NCI-H1930 (cell line): ENCODE measurements around the gene AADACL2.

Experiments used
- DNase-seq, 2 experiments: peaks; one replicate each; lab custom pipeline; 2025; lab: John Stamatoyannopoulos, UW

The AADACL2 gene

DNA sequence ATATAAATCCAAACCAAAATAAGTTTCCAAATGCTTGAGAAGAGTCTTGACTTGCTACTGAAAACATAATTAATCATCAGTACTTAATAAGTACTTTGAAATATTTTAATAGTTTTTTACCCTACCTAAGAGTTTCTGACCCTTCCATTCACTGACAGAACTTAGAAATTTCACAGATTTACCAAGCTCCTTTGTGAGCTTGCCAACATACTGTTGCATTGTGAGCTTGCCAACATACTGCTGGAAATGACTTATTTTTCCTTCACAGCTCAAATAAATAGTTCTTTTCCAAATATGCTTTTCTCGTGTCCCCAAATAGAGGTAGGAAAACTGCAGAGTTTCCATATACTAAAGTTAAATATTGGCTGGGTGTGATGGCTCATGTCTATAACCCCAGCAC lies 70.5 kb downstream of the AADACL2 start:
- DNase-seq, result no peak

DNA sequence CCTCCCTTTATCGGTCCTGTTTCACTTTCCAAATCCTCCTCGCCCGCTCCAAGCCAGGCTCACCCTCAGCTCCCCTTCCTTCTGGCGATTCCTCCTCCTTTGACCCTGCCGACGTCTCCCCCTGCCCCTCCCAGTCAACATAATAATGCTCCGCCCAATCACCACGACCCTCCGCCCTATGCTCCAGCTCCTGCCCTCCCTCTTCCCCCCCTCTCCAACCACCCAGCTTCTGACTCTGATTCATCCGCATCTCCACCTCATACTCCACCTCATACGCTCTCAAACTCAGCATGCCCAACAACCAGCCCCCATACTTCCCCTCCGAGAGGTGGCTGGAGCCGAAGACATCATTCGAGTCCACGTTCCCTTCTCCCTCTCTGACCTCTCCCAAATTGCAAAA lies 73.1 kb downstream of the AADACL2 start:
- no peak for DNase-seq
